GM20431 (cell line): ENCODE data around the gene DLG1.

Source experiments
- in situ Hi-C: fragments of 300-500 bp; cut with MseI, MboI; formaldehyde crosslinking; loops from one replicate; pipeline ENCODE4 v1.15.0; 2020; ENCODE audit warnings: low sequenced_read_pairs; ENCODE audit not compliant: unreplicated experiment

Gene DLG1

DNA sequence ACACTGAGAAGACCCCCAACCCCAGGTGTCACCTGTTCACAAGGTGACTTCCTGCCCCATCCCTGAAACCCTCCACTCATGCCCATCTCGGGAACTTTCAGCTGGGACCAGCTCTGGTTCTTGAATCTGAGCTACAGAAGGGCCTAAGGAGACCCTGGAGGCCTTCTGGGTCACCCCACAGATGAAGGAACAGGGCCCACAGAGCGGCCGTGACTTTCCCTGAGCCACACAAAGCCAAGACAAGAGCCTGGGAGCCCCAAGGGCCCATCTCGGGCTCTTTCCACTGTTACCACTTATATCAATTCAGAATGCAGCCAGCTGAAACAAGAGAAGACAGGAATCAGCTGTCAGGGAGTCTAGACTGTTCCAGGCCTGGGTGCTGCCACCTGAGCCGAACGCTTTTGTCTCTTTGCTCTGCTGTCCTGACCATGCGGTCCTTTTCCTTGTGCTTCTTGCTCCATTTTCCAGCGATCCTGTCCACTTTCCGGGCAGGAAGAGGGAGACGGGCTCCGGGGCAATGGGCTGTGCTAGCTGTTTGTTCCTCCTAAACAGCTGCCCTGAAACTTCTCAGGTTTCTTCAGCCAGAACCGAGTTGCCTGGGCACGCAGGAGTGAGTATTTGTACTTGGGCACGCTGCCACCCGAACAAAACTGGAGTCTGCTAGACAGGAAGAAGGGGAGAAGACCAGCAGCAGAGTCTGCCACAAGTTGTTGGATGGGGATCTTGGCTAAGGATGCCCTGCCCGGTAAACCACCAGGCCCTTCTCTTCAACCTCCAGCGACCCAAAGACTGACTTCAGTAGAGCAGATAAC lies 301.8 kb downstream of the DLG1 start:
- in situ Hi-C loops: loop anchor here (25.0 kb wide), 1 partner anchor 516 kb away; no protein-coding TSS in a partner anchor

DNA sequence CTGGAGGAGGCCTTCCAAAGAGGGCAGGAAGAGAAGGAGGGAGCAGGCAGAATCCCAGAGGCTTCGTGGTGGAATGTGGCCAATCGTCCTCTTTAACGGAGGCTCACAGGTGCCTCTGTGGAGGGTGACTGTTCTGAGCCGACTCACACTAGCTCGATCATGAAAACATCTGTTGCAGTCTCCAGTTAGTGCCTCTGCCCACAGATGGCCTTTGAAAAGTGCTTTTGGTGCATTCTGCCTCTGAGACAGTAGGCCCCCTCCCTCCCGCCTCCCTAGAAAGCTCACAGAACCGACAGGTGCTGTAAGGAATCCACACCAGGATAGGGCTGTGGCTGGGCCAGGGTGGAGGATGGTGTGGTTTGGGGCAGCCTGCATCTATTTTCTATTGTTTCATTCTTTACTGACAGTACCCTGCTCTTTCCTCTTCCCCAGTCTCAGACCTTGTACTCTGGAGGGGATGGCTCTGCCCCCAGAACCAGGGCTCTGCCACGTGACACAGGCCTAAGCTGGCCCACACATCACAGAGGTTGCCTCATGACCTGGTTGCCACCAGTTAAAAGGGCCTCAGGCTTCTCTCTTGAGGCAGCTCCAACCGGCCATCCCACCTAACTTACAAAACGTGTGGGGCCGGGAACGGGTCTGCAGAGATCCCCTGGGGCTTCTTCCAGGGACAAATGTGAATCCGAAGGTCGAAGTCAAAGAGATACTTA lies 302.6 kb downstream of the DLG1 start:
- in situ Hi-C loops: loop anchor here (25.0 kb wide), 1 partner anchor 516 kb away; no protein-coding TSS in a partner anchor

DNA sequence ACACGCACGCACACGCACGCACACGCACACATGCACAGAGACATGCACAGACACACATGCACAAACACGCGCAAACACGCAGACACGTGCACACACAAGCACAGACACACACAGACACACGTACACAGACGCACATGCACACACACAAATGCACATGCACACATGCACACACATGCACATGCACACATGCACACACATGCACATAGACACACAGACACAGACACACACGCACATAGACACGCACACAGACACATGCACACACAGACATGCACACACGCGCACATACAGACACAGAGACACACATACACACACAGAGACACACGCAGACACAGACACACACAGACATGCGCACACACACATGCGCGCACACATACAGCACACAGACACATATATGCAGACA lies 303.4 kb downstream of the DLG1 start:
- in situ Hi-C loops: loop anchor here (25.0 kb wide), 1 partner anchor 517 kb away; no protein-coding TSS in a partner anchor

DNA sequence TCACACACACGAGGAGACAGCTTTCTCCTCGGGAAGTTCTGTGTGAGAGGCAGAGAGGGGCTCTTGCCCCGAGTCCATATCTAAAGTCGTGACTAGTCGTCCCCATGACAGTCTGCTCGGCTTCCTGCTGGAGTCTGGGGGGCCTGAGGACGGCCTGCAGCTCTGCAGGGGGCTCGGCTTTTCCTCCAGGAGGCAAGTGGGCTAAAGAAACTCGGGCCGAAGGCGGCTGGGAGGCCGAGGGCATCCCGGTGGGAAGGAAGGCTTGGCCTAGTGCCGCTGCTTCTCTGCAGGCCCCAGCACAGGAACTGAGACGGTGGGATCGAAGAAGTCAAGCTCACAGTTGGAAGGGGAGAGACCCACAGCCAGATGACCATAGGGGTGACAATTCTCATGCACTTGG lies 304.4 kb downstream of the DLG1 start:
- in situ Hi-C loops: loop anchor here (25.0 kb wide), 1 partner anchor 518 kb away; no protein-coding TSS in a partner anchor
